Cardiac muscle cell (in vitro differentiated cells and primary cell): ENCODE data around the gene CMIP. TPM values are rescaled to one million over a fixed set of nuclear protein-coding genes. Genes with fewer than 3 reads are reported as not detected.

ENCODE experiments used
- DNase-seq, 2 donors: peaks; one replicate each; pipeline versions ENCODE4 v3.0.0 to v3.0.0-alpha.2; 2010 to 2017; ENCODE audit warnings: low read depth in 1 of 2, low spot score in 1 of 2
- H3K27ac ChIP-seq: fragments of 200-600 bp; sonication (generic); 2 replicates; pipeline ENCODE4 v1.5.1; 2016
- H3K27me3 ChIP-seq: fragments of 200-600 bp; sonication (generic); 2 replicates; pipeline ENCODE4 v1.6.0; 2016; ENCODE audit warnings: control low read depth
- H3K36me3 ChIP-seq: fragments of 200-600 bp; sonication (generic); 2 replicates; pipeline ENCODE4 v1.5.1; 2016; ENCODE audit warnings: control low read depth
- H3K4me1 ChIP-seq: fragments of 200-600 bp; sonication (generic); 2 replicates; pipeline ENCODE4 v1.8.1; 2017; ENCODE audit warnings: low read depth, mild to moderate bottlenecking, mixed run types
- H3K4me3 ChIP-seq: fragments of 200-600 bp; sonication (generic); 2 replicates; pipeline ENCODE4 v1.5.1; 2016; ENCODE audit warnings: mild to moderate bottlenecking
- H3K9me3 ChIP-seq: fragments of 200-600 bp; sonication (generic); 2 replicates; pipeline ENCODE4 v1.5.1; 2017; ENCODE audit warnings: low read depth, mild to moderate bottlenecking, control low read depth
- CTCF ChIP-seq: IDR thresholded peaks from 2 replicates; pipeline ENCODE4 v1.5.1; 2012; ENCODE audit warnings: low read depth, mild to moderate bottlenecking, low read length
- polyA plus RNA-seq: library from polyadenylated mRNA; unstranded; fragments of >200 nt; fragmentation: Nextera tagmentation; extraction: Ambion mirVana; gene quantifications from 2 replicates; pipeline ENCODE4 v1.2.1, GENCODE V29; 2016
- total RNA-seq: library from RNA; depleted of rRNA; stranded (reverse); fragments of >200 nt; gene quantifications from 2 replicates; pipeline ENCODE4 v1.2.3, GENCODE V29; 2016

Gene CMIP
- total and polyA plus RNA-seq, 2 experiments from 2014 or later = 1.8 to 22.2 TPM

- H3K27me3 ChIP-seq = no peaks in the 10 kb centered on the region
- H3K9me3 ChIP-seq = no peaks in the 10 kb centered on the region
- H3K4me1 ChIP-seq = peaks cover 4% of the 10 kb centered on the region
- H3K27ac ChIP-seq = no peak overlapping the region
- no peak for TF ChIP-seq CTCF
- H3K36me3 ChIP-seq = no peaks in the 10 kb centered on the region
- H3K4me3 ChIP-seq = no peak overlapping the region
- DNase-seq = no peak
Observed at GRCh38 chr16:81718637-81719036, 274.0 kb downstream of the CMIP start.

GRCh38 chr16:81719993-81720392 lies 275.4 kb downstream of the CMIP start:
- H3K36me3 ChIP-seq = no peaks in the 10 kb centered on the region
- no peaks in the 10 kb centered on the region for H3K9me3 ChIP-seq
- peaks cover 4% of the 10 kb centered on the region for H3K4me1 ChIP-seq
- DNase-seq = no peak
- H3K4me3 ChIP-seq = no peak overlapping the region
- TF ChIP-seq CTCF = no peak
- no peaks in the 10 kb centered on the region for H3K27me3 ChIP-seq
- no peak overlapping the region for H3K27ac ChIP-seq

GRCh38 chr16:81720973-81721906 lies 276.6 kb downstream of the CMIP start:
- Histone ChIP-seq H3K27me3 (no peaks in the 10 kb centered on the region), H3K9me3 (no peaks in the 10 kb centered on the region), H3K27ac (no peak overlapping the region), H3K4me1 (peaks cover 4% of the 10 kb centered on the region), H3K4me3 (no peak overlapping the region), H3K36me3 (no peaks in the 10 kb centered on the region)
- DNase-seq = no peak
- TF ChIP-seq CTCF = no peak

GRCh38 chr16:81723098-81723723 lies 278.6 kb downstream of the CMIP start:
- Histone ChIP-seq H3K27me3 (no peaks in the 10 kb centered on the region), H3K9me3 (no peaks in the 10 kb centered on the region), H3K4me3 (no peak overlapping the region), H3K27ac (no peak overlapping the region), H3K36me3 (no peaks in the 10 kb centered on the region), H3K4me1 (no peaks in the 10 kb centered on the region)
- peak; percentile 59 for TF ChIP-seq CTCF
- peak; percentile 88 to 90 for DNase-seq

GRCh38 chr16:81728435-81728834 lies 283.8 kb downstream of the CMIP start:
- Histone ChIP-seq H3K36me3 (no peaks in the 10 kb centered on the region), H3K9me3 (no peaks in the 10 kb centered on the region), H3K4me1 (peaks cover 4% of the 10 kb centered on the region), H3K4me3 (no peak overlapping the region), H3K27me3 (no peaks in the 10 kb centered on the region), H3K27ac (no peak overlapping the region)
- TF ChIP-seq CTCF = no peak
- no peak for DNase-seq
